ENCODE measurements around the gene TMEM87B.
"Not testable (repeated sequence)": the region's sequence is repeated elsewhere in the genome, so short reads cannot be mapped to it uniquely, and the experiment has no call there.

DNA sequence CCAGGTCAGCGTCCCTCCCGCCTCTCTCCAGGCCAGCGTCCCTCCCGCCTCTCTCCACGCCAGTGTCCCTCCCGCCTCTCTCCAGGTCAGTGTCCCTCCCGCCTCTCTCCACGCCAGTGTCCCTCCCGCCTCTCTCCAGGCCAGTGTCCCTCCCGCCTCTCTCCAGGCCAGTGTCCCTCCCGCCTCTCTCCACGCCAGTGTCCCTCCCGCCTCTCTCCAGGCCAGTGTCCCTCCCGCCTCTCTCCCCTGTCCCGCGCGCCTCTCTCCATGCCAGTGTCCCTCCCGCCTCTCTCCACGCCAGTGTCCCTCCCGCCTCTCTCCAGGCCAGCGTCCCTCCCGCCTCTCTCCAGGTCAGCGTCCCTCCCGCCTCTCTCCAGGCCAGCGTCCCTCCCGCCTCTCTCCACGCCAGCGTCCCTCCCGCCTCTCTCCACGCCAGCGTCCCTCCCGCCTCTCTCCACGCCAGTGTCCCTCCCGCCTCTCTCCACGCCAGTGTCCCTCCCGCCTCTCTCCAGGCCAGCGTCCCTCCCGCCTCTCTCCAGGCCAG, 84.7 kb downstream of the TMEM87B start:
- TF ChIP-seq POLR2A (IDR thresholded peaks at IDR 0.05), result not testable (repeated sequence)
- TF ChIP-seq, protein P1, sequence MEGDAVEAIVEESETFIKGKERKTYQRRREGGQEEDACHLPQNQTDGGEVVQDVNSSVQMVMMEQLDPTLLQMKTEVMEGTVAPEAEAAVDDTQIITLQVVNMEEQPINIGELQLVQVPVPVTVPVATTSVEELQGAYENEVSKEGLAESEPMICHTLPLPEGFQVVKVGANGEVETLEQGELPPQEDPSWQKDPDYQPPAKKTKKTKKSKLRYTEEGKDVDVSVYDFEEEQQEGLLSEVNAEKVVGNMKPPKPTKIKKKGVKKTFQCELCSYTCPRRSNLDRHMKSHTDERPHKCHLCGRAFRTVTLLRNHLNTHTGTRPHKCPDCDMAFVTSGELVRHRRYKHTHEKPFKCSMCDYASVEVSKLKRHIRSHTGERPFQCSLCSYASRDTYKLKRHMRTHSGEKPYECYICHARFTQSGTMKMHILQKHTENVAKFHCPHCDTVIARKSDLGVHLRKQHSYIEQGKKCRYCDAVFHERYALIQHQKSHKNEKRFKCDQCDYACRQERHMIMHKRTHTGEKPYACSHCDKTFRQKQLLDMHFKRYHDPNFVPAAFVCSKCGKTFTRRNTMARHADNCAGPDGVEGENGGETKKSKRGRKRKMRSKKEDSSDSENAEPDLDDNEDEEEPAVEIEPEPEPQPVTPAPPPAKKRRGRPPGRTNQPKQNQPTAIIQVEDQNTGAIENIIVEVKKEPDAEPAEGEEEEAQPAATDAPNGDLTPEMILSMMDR (IDR thresholded peaks at IDR 0.05), result not testable (repeated sequence)

Measured in thyroid gland (tissue), 4 donors.